ENCODE results near the gene XPC. TPM values are rescaled to one million over a fixed set of nuclear protein-coding genes. Genes with fewer than 3 reads are reported as not detected.
"Not testable (repeated sequence)": the region's sequence is repeated elsewhere in the genome, so short reads cannot be mapped to it uniquely, and the experiment has no call there.

Gene XPC
- total RNA-seq (2014; rRNA removed; shearing (Covaris generic)) = 35.0 and 36.2 TPM in 2 replicates
- polyA plus RNA-seq (2015; cell fraction: cytosol; rRNA removed) = 33.7 and 42.0 TPM in 2 replicates
- polyA plus RNA-seq (2015; cell fraction: nucleus; rRNA removed) = 101 and 107 TPM in 2 replicates

DNA sequence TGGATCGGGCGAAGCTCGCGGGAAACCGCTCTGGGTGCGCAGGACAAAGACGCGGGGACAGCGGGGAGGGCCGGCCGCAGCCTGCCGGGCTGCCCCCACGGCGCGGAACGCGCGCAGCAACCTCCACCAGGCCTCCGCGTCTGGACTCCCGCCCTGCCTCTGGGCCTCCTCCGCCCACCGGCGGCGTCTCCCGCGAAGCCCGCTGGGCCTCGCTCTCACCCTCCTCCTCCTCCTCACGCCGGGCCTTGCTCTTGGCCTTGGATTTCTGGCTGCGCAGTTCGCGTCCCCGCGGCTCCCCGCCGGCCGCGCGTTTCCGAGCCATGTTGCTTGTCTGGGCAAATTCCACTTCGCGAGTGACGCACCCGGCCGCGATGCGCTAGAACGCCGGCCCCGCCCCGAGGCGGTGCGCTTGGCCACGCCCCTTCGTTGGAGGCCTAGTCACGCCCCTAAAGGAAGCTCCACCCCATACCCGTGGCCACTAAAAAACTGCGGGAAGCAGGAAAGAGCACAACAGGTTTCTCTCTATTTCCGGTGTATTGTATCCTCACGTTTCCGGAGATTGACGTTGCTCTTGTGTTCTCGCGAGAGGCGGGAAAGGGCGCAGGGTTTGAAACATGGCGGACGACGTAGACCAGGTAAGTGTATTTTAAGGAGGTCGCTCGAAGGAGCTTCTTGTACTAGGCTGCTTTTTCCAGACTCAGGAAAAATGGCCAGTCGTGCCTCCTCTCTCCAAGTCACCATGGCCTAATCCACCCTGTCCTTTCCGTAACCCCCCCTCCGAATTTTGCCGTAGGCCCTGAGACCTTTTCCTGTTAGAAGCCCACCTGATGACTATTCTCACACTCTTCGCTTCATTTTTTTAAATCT lies at the start of gene XPC, which contains the start of gene LSM3:
Gene XPC, minus strand, starts transcription at position 355 of the 867 bp plus-strand sequence. Its CDS starts 33 bp downstream, at position 322.
Gene LSM3, plus strand, starts transcription at position 571 of the 867 bp plus-strand sequence. Its CDS starts 44 bp downstream, at position 615.
- peak; percentile 97 for DNase-seq (ENCODE audit: low read depth)

GRCh38 chr3:14227856-14228255 lies 49.5 kb upstream of the XPC start:
- DNase-seq (ENCODE audit: low read depth) = no peak

DNA sequence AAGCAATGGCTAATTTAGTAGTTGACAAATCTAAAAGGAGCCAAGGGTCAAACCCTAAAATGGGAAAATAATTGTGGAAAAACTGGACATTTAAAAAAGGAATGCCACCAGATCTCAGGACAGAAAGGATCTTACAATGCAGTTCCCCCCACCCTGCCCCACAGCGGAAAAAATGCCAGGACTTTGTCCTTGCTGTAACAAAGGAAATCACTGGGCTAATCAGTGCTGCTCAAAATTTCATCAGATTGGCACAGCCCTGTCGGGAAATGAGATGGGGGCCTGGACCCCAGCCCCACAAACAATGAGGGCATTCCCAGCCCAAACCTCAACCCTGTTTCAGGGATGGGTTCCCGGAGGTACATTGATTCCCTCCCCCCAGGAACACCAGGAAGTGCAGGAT lies 48.0 kb upstream of the XPC start:
- DNase-seq (ENCODE audit: low read depth) = not testable (repeated sequence)

DNA sequence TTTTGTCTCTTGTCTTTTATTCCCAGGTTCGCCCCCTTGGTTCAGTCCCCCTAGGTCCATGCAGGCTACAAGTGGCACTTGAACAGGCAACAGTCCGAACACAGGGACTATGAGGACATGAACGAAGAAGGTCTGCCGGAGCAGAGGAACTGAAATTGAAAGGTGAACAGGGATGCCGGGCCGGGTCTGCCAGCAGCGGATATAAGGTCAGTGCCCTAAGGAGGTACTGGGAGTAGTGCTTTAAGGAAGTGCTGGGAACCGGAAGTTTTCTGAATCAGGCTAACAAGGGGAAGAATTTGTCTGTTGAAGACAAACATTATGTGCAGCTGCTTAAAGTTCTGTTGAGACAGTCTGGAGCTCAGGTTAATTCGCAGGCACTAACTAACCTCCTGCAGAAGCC lies 47.0 kb upstream of the XPC start:
- no peak for DNase-seq (ENCODE audit: low read depth)

DNA sequence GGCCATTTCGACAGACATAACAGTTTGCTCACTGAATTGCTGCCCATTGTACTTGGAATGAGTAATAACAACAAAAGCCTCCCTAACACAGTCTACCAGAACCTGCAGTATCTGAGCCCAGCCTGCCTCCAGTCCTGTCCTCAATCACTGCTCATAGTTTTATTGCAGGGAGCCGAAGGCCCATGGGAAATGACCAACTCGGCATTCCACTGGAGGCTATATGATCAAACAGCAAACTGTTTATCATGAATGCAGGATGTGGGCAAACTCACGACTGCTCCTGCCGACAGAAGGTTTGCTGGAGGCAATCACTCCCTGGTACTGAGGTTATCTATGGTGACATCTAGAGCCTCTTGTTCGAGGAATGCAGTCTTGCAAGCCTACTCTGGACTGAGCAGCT lies 46.5 kb upstream of the XPC start:
- DNase-seq (ENCODE audit: low read depth) = peak; percentile 33

DNA sequence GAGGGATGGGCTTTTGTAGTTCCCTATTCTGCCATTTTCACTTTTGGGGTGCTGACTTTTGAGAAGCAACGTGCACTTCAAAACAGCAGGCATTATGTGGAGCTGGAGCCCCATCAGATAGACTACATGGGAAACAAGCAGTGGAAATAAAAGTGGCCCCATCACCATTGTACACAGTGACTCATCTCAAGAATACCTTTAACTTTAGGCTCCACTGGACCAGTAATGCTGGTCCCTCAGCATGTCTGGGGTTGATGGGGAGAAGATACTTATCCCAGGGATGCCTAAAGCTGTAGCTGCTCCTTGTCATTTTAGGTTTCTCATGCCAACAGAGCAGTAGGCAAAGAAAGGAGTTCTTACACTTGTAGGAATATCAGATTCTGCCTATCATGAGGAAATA lies 45.2 kb upstream of the XPC start:
- no peak for DNase-seq (ENCODE audit: low read depth)

DNA sequence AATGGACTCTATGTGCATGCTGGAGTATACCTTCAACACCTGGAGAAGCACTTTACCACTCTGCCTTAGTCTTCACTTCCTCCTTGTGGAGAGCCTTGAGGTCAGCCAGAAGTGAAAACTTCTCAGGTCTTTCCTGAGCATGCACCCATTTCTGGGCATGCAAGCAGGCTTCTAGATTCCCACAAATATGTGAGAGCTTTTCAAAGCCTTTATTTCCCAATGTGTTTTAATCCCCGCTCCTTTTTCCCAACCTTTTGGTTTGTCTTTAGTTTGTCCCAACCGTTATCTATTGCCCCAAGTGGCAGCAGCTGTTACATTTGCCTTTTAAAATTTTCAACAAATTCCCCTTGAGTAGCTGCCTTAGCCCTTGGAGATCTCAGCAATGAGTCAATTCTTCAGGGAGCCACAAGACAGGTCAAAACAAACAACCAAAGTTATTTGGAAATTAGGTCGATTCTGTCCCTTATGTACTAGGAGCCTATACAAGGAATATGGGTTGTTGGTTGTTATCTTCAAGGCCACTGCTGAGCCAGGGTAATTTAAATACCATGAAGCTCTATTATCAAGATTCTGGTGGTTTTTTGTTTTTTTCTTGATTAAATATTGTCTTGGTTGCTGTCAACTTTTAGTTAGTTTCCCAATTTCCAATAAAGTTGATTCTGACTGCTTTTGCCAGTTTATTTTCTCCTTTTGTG lies 44.6 kb upstream of the XPC start:
- DNase-seq (ENCODE audit: low read depth) = no peak

DNA sequence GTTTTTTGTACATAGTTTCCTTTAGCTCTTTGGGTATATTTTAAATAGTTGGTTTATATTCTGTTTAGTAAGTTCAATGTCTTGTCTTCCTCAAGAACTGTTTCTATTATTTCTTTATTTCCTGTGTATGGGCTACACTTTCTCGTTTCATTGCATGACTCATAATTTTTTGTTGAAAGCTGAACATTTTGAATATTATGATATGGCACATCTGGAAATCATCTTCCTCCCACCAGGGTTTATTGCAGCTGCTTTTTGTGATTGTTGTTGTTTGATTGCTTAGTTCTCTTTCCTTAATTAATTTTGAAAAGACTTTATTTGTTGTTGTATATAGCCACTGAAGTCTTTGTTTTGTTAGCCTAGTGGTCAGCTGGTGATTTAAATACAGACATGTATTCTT lies 44.1 kb upstream of the XPC start:
- no peak for DNase-seq (ENCODE audit: low read depth)

DNA sequence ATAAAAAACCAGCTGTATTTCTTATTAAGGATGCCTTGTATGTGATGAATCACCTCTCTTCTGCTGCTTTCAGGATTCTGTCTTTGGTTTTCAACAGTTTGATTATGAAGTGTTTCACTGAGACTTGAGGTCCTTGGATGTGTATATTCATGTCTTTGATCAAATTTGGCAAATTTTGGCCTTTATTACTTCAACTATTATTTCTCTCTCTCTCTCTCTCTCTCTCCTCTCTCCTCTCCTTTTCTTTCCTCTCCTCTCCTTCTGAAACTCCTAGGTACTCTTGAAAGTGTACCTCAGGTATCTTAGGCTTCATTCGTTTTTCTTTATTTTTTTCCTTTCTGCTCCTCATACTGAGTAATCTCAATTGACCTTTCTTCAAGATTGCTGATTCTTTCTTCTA lies 43.5 kb upstream of the XPC start:
- no peak for DNase-seq (ENCODE audit: low read depth)

- no peak for DNase-seq (ENCODE audit: low read depth)
Measured at GRCh38 chr3:14220933-14221332, 42.5 kb upstream of the XPC start.

DNA sequence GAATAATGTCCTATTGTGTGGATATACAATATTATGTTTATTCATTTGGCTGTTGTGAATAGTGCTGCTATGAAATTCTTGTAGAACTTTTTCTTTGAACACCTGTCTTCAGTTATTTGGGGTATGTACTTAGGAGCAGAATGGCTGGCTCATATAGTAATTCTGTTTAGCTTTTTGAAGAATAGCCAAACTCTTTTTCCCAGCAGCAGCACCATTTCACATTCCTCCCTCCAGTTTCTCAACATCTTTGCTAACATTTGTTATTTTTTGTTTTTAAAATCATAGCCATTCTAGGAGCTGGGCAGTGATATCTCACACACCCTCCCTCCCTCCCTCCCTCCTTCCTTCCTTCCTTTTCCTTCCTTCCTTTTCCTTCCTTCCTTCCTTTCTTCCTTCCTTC lies 40.0 kb upstream of the XPC start:
- no peak for DNase-seq (ENCODE audit: low read depth)

DNA sequence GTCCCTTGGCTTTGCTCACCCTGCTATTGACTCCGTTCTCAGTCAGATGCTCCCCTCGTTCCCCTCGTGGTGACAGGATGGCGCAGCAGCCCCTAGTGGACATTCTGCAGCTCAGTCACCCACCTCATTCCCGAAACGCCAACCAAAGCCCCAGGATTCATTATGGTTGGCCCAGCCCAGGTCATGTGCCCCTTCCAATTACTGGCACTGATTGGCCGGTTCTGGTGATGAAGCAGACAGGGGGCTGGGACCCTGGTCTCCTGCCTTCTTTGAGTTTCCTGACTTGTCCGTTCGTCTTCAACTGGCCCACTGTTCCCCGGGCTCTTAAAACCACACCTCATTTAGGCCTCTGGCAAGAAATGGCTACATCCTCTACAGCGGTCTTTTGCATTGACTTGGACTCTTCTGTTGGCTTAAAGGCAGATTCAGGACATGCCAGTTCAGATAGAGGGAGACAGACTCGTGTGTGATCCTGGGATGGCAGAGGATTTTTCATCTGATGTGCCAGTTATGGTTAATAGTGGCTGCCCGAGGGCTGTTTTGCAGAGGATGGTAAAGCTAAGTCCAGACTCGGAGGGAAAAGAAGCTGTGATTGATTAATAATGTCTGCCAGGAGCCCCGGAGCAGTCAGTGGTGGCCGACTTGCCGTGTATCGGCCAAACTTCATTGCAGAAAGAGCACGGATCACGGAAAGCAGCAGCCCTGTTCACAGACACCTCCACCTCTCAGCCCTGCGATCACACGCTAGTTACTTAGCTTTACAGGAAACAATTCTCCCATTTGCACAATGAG lies 38.1 kb upstream of the XPC start:
- peak; percentile 39 for DNase-seq (ENCODE audit: low read depth)

DNA sequence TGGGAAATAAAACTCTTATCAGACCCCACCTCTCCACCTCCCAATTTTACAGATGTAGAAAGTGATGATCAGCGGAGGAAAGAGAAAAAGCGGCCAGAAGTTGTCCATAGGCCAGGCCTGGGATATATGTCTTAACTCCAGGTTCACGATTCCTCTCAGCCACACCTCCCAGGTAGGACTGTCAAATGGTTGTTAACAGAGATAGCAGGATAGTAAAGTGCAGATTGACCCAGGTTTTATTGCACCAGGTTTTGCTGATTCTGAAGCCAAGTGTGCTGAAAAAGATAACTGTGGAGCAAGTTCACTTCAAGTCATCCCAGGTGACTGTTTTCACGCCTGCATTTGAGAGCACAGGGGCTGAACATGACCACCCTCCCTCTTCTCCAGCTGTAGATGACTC lies 36.4 kb upstream of the XPC start:
- no peak for DNase-seq (ENCODE audit: low read depth)

DNA sequence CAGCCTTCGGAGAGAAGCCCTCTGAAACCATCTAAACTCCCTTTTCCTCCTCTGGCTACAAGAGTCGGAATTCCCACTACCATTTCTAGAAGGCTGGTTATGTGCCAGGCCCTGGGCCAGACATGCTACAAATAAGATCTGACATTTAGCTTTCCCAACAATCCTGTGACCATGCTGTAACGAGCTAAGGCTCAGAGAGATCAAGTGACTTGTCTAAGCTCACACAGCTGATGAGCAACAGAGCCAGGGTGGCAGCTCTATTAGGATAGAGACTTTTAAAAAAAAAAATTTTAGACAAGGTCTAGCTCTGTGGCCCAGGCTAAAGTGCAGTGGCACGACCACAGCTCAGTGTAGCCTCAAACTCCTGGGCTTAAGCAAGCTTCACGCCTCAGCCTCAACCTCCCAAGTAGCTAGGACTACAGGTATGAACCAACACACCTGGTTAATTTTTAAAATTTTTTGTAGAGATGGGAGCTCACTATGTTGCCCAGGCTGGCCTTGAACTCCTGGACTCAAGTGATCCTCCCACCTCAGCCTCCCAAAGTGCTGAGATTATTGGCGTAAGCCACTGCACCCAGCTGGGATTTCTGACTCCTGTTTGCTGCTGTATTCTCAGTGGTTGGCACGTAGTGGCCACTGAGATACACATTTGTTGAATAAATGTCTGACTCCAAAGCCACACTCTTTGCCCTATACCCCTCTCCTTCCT lies 34.8 kb upstream of the XPC start:
- DNase-seq (ENCODE audit: low read depth) = no peak

DNA sequence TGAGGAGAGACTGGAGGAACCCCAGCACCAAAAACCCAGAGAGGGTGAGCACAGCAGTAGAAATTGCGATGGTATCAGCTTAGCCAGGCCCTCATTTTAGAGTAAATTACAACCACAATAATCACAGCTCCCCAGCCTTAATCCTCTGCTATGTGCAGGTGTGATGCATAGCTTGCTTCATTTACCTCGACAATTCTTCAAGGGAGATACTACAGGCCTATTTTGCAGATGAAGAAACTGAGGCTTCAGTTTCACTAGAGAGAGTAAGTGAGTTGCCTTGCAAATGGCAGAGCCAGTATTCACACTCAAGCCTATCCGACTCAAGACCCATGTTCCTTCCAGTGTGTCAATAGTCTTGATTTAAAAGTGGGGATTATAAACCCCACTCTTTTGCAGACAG lies 33.6 kb upstream of the XPC start:
- no peak for DNase-seq (ENCODE audit: low read depth)

- DNase-seq (ENCODE audit: low read depth) = no peak
Measured at GRCh38 chr3:14211621-14212020, 33.2 kb upstream of the XPC start.

GRCh38 chr3:14210843-14211594 lies 32.6 kb upstream of the XPC start:
- no peak for DNase-seq (ENCODE audit: low read depth)

GRCh38 chr3:14210290-14210688 lies 31.9 kb upstream of the XPC start:
- DNase-seq (ENCODE audit: low read depth) = no peak

DNA sequence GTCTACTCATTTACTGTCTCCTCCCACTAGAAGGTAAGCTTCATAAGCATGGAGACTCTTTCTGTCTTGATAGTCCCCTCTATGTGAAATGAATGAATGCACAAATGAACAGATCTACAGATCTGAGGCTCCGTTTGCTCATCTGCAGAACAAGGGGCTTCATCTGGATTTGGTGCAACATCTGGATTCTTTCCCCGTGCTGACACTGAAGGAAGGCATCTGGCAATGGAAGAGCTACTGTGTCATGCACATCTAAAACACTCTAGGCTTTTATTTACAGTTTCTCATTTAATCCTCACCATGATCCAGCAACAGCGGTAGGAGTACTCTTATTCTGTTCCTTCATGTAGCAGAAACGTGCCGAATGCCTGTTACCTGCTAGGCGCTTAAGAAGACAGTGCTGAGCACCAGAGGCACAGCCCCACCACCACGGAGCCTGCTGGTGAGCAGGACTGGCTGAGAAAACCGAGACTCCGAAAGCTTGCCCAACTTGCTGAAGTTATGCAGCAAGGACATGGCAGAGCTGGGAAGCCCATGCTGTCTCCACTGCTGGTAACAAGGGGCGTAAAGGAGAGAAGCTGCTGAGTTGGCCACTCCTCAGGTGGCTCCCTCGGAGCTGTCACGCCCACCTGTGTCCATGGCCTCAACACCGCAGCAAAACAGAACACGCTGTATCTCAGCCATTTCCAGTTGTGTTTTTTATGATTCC lies 31.3 kb upstream of the XPC start:
- no peak for DNase-seq (ENCODE audit: low read depth)

Measured in HT1080 (cell line).